HT1080 (cell line): ENCODE data around the gene PCDHA6. TPM values are rescaled to one million over a fixed set of nuclear protein-coding genes. Genes with fewer than 3 reads are reported as not detected.
"Not testable (repeated sequence)": the region's sequence is repeated elsewhere in the genome, so short reads cannot be mapped to it uniquely, and the experiment has no call there.

Experiments used
- DNase-seq: peaks from one replicate; pipeline ENCODE4 v3.0.0-alpha.2; 2015; ENCODE audit warnings: low read depth
- polyA plus RNA-seq, 2 experiments: library from polyadenylated mRNA; depleted of rRNA; stranded (reverse); fragments of >200 nt; gene quantifications; 2 replicates each; pipeline ENCODE4 v1.2.3, GENCODE V29; 2015
- total RNA-seq: library from RNA; depleted of rRNA; stranded (reverse); fragments of >200 nt; shearing (Covaris generic); gene quantifications from 2 replicates; pipeline ENCODE4 v1.2.3, GENCODE V29; 2014; rRNA removed

The PCDHA6 gene
- total RNA-seq, result 0.03 and 0.10 TPM in 2 replicates
- polyA plus RNA-seq (2015; cell fraction: cytosol; rRNA removed), result not detected in 2 replicates
- 0.08 TPM in 1 of 2 replicates, not detected in the other for polyA plus RNA-seq (2015; cell fraction: nucleus; rRNA removed)

DNA sequence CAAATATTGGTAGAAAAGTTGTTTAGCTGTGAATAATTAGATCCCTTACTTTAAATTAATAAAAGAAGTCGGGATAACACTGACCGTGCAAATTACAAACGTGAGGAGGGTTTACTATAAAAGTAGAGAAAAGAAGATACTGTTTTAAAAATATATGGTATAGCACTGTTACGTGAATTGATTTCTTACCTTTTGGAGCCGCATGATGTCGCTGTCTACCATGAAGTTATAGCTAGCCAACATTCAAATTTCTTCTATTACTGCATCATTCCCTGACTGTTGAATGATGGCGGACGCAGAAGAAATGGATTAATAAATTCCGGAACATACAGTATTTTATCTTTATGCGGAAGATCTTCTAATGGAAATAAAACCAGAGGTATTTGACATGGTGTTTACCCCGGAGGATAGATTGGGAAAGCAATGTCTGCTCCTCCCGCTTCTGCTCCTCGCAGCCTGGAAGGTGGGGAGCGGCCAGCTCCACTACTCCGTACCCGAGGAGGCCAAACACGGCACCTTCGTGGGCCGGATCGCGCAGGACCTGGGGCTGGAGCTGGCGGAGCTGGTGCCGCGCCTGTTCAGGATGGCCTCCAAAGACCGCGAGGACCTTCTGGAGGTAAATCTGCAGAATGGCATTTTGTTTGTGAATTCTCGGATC lies at the start of gene PCDHA6:
TSS of gene PCDHA6 (plus strand) at position 257 of the 658 bp plus-strand sequence. CDS start at position 389, 132 bp downstream.
- no peak for DNase-seq

DNA sequence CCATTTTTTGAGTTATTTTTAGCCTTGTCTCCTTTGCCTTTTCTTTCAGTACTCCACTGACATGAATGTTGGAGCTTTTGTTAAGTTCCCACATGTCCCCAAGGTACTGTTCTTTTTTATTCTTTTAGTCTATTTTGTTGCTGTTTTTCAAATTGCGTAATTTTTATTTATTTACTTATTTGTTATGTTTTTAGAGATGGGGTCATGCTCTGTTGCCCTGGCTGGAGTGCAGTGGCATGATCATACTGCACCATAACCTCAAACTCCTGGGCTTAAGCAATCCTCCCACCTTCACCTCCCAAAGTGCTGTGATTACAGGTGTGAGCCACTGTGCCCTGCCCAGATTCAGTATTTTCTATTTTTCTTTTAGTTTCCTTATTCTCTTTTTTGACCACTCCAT lies 47.2 kb upstream of the PCDHA6 start:
- DNase-seq, result no peak

GRCh38 chr5:140785905-140786686 lies 41.7 kb upstream of the PCDHA6 start, which contains the start of gene PCDHA1:
PCDHA1 (plus strand) TSS chr5:140786140.
- DNase-seq, result no peak

DNA sequence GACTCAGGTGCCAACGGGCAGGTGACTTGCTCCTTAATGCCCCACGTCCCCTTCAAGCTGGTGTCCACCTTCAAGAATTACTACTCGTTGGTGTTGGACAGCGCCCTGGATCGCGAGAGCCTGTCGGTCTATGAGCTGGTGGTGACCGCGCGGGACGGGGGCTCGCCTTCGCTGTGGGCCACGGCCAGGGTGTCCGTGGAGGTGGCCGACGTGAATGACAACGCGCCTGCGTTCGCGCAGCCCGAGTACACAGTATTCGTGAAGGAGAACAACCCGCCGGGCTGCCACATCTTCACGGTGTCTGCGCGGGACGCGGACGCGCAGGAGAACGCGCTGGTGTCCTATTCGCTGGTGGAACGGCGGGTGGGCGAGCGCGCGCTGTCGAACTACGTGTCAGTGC lies 40.3 kb upstream of the PCDHA6 start:
- DNase-seq, result not testable (repeated sequence)

- not testable (repeated sequence) for DNase-seq
These were observed 39.8 kb upstream of the PCDHA6 start for GRCh38 chr5:140787849-140788504.

- DNase-seq, result no peak
These were observed 36.7 kb upstream of the PCDHA6 start for GRCh38 chr5:140791089-140791488.

- no peak for DNase-seq
These were observed 33.0 kb upstream of the PCDHA6 start, which contains the start of gene PCDHA2 for GRCh38 chr5:140794595-140795258. PCDHA2 (plus strand) TSS chr5:140794852.

DNA sequence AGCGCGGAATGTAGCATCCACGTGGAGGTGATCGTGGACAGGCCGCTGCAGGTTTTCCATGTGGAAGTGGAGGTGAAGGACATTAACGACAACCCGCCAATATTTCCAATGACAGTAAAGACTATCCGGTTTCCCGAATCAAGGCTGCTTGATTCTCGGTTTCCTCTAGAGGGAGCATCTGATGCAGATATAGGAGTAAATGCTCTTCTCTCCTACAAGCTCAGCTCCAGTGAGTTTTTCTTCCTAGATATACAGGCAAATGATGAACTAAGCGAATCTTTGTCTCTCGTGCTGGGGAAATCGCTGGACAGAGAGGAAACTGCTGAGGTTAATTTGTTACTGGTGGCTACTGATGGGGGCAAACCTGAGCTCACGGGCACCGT lies 32.5 kb upstream of the PCDHA6 start:
- peak; percentile 11 for DNase-seq

- DNase-seq, result not testable (repeated sequence)
These were observed 31.6 kb upstream of the PCDHA6 start for GRCh38 chr5:140796072-140796717.

DNA sequence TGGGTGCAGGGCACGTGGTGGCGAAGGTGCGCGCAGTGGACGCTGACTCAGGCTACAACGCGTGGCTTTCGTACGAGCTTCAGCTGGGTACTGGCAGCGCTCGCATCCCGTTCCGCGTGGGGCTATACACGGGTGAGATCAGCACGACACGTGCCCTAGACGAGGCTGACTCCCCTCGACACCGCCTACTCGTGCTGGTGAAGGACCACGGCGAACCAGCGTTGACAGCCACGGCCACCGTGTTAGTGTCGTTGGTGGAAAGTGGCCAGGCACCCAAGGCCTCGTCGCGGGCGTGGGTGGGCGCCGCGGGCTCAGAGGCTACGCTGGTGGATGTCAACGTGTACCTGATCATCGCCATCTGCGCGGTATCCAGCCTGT lies 31.1 kb upstream of the PCDHA6 start:
- no peak for DNase-seq

DNA sequence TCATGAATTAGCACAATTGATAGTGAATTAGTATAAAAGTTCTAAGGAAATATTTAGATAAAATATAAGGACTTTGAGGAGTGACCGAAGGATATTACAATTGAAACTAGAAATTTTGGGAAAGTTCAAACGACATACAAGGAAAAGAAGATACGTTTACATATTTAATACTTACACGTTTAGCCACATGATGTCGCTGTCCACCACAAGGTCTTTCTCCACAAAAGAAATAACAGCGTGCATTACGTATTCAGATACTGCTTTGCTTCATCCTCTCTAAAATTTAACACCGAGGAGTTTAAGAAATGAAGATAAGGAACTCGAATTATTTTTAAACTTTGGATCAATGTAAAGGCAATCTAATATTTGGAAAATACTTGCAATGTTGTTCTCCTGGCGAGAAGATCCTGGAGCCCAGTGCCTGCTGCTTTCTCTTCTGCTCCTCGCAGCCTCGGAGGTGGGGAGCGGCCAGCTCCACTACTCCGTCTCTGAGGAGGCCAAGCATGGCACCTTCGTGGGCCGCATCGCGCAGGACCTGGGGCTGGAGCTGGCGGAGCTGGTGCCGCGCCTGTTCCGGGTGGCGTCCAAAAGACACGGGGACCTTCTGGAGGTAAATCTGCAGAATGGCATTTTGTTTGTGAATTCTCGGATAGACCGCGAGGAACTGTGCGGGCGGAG lies 26.8 kb upstream of the PCDHA6 start, which contains the start of gene PCDHA3:
TSS of gene PCDHA3 (plus strand) at position 242 of the 678 bp plus-strand sequence.
- no peak for DNase-seq

- no peak for DNase-seq
These were observed 26.3 kb upstream of the PCDHA6 start for GRCh38 chr5:140801494-140801841.

DNA sequence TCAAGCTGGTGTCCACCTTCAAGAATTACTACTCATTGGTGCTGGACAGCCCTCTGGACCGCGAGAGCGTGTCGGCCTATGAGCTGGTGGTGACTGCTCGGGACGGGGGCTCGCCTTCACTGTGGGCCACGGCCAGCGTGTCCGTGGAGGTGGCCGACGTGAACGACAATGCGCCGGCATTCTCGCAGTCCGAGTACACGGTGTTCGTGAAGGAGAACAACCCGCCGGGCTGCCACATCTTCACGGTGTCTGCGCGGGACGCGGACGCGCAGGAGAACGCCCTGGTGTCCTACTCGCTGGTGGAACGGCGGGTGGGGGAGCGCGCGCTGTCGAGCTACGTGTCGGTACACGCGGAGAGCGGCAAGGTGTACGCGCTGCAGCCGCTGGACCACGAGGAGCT lies 25.4 kb upstream of the PCDHA6 start:
- DNase-seq, result not testable (repeated sequence)

GRCh38 chr5:140802781-140803271 lies 24.9 kb upstream of the PCDHA6 start:
- DNase-seq, result no peak

- DNase-seq, result peak; percentile 18
These were observed 20.7 kb upstream of the PCDHA6 start, which contains the start of gene PCDHA4 for GRCh38 chr5:140806834-140807775. PCDHA4 (plus strand) TSS chr5:140807068.

GRCh38 chr5:140808241-140808888 lies 19.4 kb upstream of the PCDHA6 start:
- DNase-seq, result not testable (repeated sequence)

DNA sequence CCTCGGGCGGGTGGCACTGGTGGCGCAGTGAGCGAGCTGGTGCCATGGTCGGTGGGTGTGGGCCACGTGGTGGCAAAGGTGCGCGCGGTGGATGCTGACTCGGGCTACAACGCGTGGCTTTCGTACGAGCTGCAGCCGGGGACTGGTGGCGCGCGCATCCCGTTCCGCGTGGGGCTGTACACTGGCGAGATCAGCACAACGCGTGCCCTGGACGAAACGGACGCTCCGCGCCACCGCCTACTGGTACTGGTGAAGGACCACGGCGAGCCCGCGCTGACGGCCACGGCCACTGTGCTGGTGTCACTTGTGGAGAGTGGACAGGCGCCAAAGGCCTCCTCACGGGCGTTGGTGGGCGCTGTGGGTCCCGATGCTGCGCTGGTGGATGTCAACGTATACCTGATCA lies 18.9 kb upstream of the PCDHA6 start:
- DNase-seq, result no peak
